ENCODE measurements around the gene PLEKHA8. TPM values are rescaled to one million over a fixed set of nuclear protein-coding genes. Genes with fewer than 3 reads are reported as not detected.

PLEKHA8 gene, protein sequence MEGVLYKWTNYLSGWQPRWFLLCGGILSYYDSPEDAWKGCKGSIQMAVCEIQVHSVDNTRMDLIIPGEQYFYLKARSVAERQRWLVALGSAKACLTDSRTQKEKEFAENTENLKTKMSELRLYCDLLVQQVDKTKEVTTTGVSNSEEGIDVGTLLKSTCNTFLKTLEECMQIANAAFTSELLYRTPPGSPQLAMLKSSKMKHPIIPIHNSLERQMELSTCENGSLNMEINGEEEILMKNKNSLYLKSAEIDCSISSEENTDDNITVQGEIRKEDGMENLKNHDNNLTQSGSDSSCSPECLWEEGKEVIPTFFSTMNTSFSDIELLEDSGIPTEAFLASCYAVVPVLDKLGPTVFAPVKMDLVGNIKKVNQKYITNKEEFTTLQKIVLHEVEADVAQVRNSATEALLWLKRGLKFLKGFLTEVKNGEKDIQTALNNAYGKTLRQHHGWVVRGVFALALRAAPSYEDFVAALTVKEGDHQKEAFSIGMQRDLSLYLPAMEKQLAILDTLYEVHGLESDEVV
- total RNA-seq (2014; rRNA removed; shearing (Covaris generic)), result 29.2 and 31.3 TPM in 2 replicates

DNA sequence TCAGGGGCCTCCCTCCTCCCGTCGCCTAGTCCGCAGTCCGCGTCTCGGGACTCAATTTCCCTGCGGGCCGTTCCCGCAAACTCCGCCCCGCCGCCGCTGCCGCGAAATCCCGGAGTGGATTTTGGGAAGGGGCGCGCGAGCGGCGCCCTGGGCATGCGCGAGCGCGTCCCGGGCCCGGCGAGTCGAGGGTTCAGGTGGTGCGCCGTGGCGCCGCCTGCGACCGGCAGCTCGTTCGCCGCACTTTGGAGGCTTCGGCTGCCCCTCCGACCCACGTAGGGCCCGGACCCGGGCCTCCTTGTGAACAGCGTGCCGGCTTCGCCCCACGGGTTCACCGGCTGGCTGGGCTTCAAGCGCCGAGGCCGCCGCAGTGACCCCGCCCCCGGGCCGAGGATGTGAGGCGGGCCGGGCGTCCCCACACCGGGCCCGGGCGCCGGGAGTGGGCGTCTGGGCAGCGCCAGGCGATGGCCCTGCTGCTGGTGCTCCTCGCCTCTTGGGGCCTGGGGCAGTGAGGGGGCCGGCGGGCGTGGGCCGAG is at the start of gene PLEKHA8:
Gene PLEKHA8, plus strand, starts transcription at position 197 of the 533 bp plus-strand sequence. CDS start 351 bp downstream, outside the sequence.
- no peaks in the 10 kb centered on the region for H3K36me3 ChIP-seq (replicated peaks; ENCODE audit: control insufficient read depth, insufficient read depth, low read length)
- H3K4me3 ChIP-seq (ENCODE audit: insufficient read depth, low read depth, low read length), result peak within 1 kb of the TSS; percentile 79
- peak; percentile 93 for DNase-seq
- no peaks in the 10 kb centered on the region for H3K27me3 ChIP-seq (ENCODE audit: control insufficient read depth, insufficient read depth, low read length)

DNA sequence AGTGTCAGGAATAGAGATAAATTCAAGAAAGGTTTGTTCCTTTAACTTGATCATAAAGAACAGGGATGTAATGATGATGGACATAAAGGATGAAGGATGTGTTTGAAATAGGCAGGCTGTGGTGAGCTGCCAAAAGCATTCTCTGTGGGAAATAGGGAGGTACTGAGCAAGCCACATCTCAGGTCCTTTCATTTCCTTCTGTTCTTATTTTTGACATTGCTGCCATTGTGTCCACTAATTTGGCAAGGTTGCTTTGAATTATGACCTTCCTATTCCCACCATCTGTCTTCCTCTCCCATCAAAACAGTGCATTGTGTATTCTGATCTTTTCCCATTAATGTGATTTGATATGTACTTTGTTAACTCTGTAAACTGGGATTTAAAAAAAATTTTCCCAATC is 48.1 kb upstream of the PLEKHA8 start:
- H3K4me3 ChIP-seq (ENCODE audit: insufficient read depth, low read depth, low read length), result no peak overlapping the region
- no peaks in the 10 kb centered on the region for H3K27me3 ChIP-seq (ENCODE audit: control insufficient read depth, insufficient read depth, low read length)
- H3K36me3 ChIP-seq (replicated peaks; ENCODE audit: control insufficient read depth, insufficient read depth, low read length), result no peaks in the 10 kb centered on the region
- no peak for DNase-seq

DNA sequence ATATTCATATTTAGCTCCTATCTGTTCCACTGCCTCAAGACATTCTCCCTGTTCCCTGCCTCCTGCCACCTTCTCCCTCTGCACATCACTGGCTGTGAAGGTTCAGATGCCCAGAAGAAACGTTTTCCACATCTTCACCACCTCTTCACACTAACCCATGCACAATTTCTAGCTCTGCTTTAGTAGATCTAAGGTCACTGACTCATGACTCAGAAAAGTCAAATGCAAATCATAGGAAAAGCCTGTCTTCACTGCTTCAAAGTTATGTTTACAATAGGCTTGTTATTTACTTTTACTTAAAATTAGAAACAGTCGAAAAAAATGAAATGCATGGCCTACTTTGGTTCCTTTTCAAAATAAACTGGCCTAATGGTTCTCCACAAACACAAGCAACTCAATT is 41.1 kb upstream of the PLEKHA8 start:
- Histone ChIP-seq H3K4me3 (ENCODE audit: insufficient read depth, low read depth, low read length) (no peak overlapping the region), H3K36me3 (replicated peaks; ENCODE audit: control insufficient read depth, insufficient read depth, low read length) (no peaks in the 10 kb centered on the region), H3K27me3 (ENCODE audit: control insufficient read depth, insufficient read depth, low read length) (no peaks in the 10 kb centered on the region)
- no peak for DNase-seq

DNA sequence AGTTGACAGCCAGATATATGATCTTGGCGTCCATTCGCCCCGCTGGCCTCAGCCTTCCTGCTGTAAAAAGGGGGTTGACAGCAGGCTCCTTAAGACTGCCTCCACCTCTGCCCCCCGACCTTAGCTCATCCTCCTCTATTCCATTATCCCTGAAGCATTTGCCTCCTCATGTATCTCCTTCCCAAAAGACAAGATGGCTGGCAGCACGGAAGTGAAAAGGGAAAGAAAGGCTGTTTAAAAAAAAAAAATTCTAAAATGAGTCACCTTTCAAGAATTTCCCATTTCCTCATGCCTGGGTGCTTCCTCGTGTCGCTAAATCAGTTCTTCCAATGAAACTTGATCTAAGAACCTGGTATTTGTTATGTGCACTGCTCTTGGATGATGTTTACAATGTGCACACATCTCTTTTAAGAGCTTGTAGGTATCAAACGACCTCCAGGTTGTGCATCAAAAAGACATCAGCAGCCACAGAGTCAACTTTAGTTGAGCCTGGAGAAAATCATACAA is 40.3 kb upstream of the PLEKHA8 start:
- Histone ChIP-seq H3K4me3 (ENCODE audit: insufficient read depth, low read depth, low read length) (peak overlapping the region; percentile 99), H3K27me3 (ENCODE audit: control insufficient read depth, insufficient read depth, low read length) (no peaks in the 10 kb centered on the region), H3K36me3 (replicated peaks; ENCODE audit: control insufficient read depth, insufficient read depth, low read length) (no peaks in the 10 kb centered on the region)
- DNase-seq, result peak; percentile 46

DNA sequence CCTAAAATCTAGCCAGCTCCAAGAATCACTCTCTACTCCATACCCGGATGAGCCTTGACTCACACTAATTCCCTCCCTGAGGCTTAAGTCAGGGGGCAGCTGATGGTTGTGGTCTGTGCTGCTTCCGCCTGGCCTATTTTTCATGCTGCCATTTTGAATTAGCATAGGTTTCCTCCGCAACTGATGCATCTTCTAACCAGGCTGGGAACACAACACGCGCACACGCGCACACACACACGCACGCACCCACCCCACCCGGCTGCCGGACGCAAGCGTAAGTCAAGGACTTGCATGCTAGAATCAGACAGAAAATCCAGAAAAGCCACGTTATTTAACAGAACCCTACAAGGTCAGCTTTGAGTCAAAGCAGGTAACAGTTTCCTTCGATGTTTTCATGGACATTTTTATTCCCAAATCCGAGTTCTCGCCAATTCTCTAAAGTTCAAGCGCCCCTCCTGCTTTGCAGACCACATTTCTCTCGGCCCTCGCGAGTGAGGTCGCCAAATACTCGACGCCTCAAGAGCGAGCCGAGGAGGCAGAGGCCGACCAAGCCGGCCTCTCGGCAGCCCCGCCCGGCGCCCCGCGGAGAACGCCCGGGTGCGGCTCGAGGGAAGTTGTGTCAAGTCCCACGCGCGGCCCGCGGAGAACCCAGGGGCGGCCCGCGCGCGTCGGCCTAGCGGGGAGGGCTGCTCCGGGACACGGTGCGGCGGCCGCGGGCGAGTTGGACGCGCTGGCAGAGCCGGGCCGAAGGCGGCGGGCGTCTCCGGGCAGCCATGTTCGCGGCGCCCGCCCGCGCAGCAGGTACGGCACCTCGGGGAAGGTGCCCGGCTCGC is 39.6 kb upstream of the PLEKHA8 start:
- H3K4me3 ChIP-seq (ENCODE audit: insufficient read depth, low read depth, low read length), result peak overlapping the region; percentile 99
- no peaks in the 10 kb centered on the region for H3K27me3 ChIP-seq (ENCODE audit: control insufficient read depth, insufficient read depth, low read length)
- no peaks in the 10 kb centered on the region for H3K36me3 ChIP-seq (replicated peaks; ENCODE audit: control insufficient read depth, insufficient read depth, low read length)
- DNase-seq, result peak; percentile 77

DNA sequence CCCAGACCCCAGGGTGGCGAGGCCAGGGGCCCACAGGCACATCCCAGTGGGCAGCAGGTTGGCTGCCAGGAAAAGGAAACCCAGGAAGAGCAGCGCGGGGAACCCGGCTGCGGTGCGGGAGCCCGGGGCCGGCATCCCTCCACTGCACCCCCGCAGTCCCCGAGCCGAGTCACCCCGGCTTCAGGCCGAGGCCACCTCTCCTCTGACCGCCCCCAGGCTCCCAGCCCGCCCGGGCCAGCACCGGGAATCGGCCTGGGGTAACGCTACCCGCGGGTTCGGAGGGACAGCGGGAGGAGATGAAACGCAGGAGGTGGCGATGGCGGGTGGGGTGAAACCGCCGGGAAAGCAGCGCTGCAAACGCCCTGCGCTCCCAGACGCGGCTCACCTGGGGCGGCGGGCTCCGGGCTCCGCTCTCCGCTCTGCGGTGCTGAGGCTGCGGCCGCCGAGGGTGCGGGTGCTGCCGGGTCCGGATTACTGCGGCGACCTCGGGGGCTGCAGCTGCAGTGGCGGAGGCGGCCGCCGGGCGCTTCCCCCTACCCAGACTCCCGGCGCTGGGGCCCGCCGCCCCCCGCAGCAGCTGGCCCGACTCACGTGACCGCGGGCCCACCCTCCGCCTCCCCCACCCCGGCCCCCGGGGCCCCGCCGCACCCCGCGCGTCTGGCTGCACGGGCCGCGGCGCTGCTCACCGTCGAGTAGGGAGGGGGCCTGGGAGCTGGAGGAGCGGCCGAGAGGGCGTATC is 38.8 kb upstream of the PLEKHA8 start, which contains the start of gene SCRN1:
Gene SCRN1, minus strand, starts transcription at position 545 of the 739 bp plus-strand sequence. CDS start 20,734 bp downstream, outside the sequence.
- no peaks in the 10 kb centered on the region for H3K27me3 ChIP-seq (ENCODE audit: control insufficient read depth, insufficient read depth, low read length)
- DNase-seq, result peak; percentile 93
- peak within 1 kb of the TSS; percentile 99 for H3K4me3 ChIP-seq (ENCODE audit: insufficient read depth, low read depth, low read length)
- no peaks in the 10 kb centered on the region for H3K36me3 ChIP-seq (replicated peaks; ENCODE audit: control insufficient read depth, insufficient read depth, low read length)

DNA sequence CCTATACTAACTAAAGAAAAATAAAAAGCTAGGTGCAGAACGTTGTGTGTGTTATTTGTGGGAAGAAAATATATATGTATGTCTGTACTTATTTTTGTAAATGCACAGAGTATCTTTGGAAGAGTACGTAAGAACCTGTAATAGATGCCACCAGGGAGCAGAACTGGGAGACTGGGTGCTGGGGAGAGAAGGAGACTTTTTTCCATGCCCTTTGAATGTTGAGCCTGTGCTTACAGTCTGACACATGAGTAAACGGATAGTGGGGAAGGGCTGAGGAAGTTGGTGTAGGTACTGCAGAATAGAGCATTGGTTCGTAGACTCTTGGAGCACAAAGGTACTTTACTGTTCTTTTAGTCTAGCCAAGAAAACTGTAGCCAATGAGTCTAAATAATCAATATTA is 37.3 kb upstream of the PLEKHA8 start:
- DNase-seq, result no peak
- no peaks in the 10 kb centered on the region for H3K27me3 ChIP-seq (ENCODE audit: control insufficient read depth, insufficient read depth, low read length)
- no peaks in the 10 kb centered on the region for H3K36me3 ChIP-seq (replicated peaks; ENCODE audit: control insufficient read depth, insufficient read depth, low read length)
- H3K4me3 ChIP-seq (ENCODE audit: insufficient read depth, low read depth, low read length), result no peak overlapping the region

DNA sequence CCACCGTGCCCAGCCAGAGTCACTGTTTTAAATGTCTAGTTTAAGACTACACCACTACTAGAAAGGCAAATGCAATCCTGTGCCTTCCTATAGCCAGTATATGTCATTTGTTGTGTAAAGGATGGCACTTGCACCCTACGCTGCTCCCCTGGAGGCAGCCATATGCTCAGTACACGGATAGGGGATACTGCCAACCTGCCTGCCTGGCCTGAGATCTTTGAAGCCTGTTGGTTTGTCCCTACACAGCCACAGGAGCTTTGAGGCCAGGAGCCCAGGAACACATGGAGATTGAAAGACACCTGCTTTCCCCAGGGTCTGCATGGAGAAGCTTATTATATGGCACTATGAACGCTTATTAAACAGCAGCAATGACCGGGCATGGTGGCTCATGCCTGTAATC is 36.3 kb upstream of the PLEKHA8 start:
- Histone ChIP-seq H3K4me3 (ENCODE audit: insufficient read depth, low read depth, low read length) (no peak overlapping the region), H3K27me3 (ENCODE audit: control insufficient read depth, insufficient read depth, low read length) (no peaks in the 10 kb centered on the region), H3K36me3 (replicated peaks; ENCODE audit: control insufficient read depth, insufficient read depth, low read length) (no peaks in the 10 kb centered on the region)
- DNase-seq, result no peak

DNA sequence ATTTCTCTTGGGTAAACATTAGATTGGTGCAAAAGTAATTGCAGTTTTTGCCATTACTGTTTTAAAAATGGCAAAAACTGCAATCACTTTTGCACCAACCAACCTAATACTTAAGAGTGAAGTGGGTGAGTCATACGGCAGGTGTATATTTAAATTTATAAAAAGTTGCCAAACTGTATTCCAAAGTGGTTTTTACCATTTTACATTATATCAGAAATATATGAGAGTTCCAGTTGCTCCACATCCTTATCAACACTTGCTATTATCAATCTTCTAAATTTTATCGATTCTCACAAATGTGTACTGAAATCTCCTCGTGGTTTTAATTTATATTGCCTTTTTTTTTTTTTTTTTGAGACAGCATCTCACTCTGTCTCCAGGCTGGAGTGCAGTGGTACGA is 35.1 kb upstream of the PLEKHA8 start:
- DNase-seq, result no peak
- H3K4me3 ChIP-seq (ENCODE audit: insufficient read depth, low read depth, low read length), result no peak overlapping the region
- no peaks in the 10 kb centered on the region for H3K27me3 ChIP-seq (ENCODE audit: control insufficient read depth, insufficient read depth, low read length)

DNA sequence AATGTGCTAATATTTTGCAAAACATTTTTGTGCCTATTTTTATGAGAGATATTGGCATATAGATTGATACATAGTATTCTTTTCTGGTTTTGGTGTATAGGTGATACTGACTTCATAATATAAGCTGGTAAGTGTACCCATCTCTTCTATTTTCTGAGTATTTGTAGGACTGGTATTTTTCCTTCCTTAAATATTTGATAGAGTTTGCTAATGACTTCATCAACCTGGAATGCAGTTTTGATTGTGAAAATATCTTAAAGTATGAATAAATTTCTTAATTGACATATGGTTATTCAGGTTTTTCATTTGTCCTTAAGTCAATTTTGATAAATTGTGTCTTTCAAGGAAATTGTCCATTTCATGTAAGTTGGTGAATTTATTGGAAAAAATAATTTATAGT is 32.6 kb upstream of the PLEKHA8 start:
- H3K27me3 ChIP-seq (ENCODE audit: control insufficient read depth, insufficient read depth, low read length), result no peaks in the 10 kb centered on the region
- H3K4me3 ChIP-seq (ENCODE audit: insufficient read depth, low read depth, low read length), result no peak overlapping the region
- no peak for DNase-seq
- H3K36me3 ChIP-seq (replicated peaks; ENCODE audit: control insufficient read depth, insufficient read depth, low read length), result no peaks in the 10 kb centered on the region

More for the DNA sequence above, 35.1 kb upstream of the PLEKHA8 start:
- no peaks in the 10 kb centered on the region for H3K36me3 ChIP-seq (replicated peaks; ENCODE audit: control insufficient read depth, insufficient read depth, low read length)

DNA sequence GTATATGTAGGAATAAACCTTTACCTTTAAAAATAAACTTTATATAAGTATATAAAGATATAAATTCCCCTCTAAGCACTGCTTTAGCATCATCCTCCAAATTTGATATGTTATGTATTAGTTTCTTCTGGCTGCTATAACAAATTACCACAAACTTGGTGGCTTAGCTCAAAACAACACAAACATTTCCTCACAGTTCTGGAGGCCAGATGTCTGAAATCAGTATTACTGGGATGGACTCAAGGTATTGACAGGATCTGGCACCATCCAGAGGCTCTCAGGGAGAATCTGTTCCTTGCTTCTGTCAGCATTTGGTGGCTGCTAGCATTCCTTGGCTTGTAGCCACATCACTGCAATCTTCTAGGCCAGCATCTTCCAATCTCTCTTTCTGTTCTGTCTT is 31.9 kb upstream of the PLEKHA8 start:
- DNase-seq, result no peak
- no peaks in the 10 kb centered on the region for H3K36me3 ChIP-seq (replicated peaks; ENCODE audit: control insufficient read depth, insufficient read depth, low read length)
- no peak overlapping the region for H3K4me3 ChIP-seq (ENCODE audit: insufficient read depth, low read depth, low read length)
- H3K27me3 ChIP-seq (ENCODE audit: control insufficient read depth, insufficient read depth, low read length), result no peaks in the 10 kb centered on the region

DNA sequence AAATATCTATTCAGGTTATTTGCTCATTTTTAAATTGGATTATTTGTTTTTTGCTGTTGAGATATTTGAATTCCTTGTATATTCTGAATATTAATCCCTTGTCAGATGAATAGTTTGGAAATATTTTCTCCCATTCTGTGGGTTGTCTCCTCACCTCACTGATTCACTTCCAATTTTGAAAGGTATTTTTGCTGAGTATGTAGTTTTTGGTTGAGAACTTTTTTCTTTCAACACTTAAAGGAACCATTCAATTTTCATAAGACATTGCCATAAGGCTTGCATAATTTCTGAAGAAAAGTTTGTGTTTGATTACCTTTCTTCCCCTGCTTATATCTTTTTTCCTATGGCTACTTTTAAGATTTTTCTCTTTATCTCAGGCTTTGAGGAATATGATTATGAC is 29.7 kb upstream of the PLEKHA8 start:
- H3K36me3 ChIP-seq (replicated peaks; ENCODE audit: control insufficient read depth, insufficient read depth, low read length), result no peaks in the 10 kb centered on the region
- H3K27me3 ChIP-seq (ENCODE audit: control insufficient read depth, insufficient read depth, low read length), result no peaks in the 10 kb centered on the region
- no peak for DNase-seq
- no peak overlapping the region for H3K4me3 ChIP-seq (ENCODE audit: insufficient read depth, low read depth, low read length)

DNA sequence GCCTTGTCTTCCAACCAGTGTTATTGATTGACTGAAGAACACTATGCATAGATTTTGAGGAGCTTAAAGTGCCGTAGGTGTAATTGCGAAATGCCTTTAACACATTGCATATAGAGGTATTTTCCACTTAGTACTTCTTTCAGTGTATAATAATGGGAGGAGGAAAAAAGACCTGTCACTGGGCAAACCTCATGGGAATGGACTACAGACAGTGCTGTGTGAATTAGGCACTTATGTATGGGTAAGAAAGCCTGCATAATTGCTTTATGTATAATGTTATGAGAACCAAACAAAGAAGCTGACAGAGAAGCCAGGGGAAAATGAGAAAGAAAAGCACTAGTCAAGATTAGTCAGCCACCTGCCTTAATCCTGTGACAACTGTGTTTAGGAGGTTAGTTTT is 26.2 kb upstream of the PLEKHA8 start:
- DNase-seq, result no peak
- H3K27me3 ChIP-seq (ENCODE audit: control insufficient read depth, insufficient read depth, low read length), result no peaks in the 10 kb centered on the region
- H3K4me3 ChIP-seq (ENCODE audit: insufficient read depth, low read depth, low read length), result no peak overlapping the region
- H3K36me3 ChIP-seq (replicated peaks; ENCODE audit: control insufficient read depth, insufficient read depth, low read length), result no peaks in the 10 kb centered on the region

DNA sequence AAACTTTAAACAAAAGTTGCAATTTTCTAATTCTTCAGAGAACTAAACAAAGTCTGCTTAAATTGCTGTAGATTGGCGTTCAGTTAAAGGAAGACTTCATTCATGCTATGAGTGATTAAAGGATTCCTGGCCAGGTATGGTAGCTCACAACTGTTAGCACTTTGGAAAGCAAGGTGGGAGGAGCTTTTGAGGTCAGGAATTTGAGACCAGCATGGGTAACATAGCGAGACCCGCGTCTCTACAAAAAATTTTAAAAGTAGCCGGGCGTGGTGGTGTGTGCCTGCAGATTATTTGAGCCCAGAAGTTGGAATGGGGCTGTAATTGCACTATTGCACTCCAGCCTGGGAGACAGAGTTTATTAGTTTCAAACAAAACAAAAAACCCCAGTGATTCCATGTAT is 25.1 kb upstream of the PLEKHA8 start:
- Histone ChIP-seq H3K27me3 (ENCODE audit: control insufficient read depth, insufficient read depth, low read length) (no peaks in the 10 kb centered on the region), H3K4me3 (ENCODE audit: insufficient read depth, low read depth, low read length) (no peak overlapping the region), H3K36me3 (replicated peaks; ENCODE audit: control insufficient read depth, insufficient read depth, low read length) (no peaks in the 10 kb centered on the region)
- peak; percentile 41 for DNase-seq
